ENCODE results near the gene CCDC3.
"Not testable (repeated sequence)": the region's sequence is repeated elsewhere in the genome, so short reads cannot be mapped to it uniquely, and the experiment has no call there.

GRCh38 chr10:12983568-12983967, 17.9 kb downstream of the CCDC3 start:
- TF ChIP-seq, protein P1, sequence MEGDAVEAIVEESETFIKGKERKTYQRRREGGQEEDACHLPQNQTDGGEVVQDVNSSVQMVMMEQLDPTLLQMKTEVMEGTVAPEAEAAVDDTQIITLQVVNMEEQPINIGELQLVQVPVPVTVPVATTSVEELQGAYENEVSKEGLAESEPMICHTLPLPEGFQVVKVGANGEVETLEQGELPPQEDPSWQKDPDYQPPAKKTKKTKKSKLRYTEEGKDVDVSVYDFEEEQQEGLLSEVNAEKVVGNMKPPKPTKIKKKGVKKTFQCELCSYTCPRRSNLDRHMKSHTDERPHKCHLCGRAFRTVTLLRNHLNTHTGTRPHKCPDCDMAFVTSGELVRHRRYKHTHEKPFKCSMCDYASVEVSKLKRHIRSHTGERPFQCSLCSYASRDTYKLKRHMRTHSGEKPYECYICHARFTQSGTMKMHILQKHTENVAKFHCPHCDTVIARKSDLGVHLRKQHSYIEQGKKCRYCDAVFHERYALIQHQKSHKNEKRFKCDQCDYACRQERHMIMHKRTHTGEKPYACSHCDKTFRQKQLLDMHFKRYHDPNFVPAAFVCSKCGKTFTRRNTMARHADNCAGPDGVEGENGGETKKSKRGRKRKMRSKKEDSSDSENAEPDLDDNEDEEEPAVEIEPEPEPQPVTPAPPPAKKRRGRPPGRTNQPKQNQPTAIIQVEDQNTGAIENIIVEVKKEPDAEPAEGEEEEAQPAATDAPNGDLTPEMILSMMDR (IDR thresholded peaks at IDR 0.05; ENCODE audit: insufficient read depth, low read length, poor library complexity, severe bottlenecking) = not testable (repeated sequence)
- TF ChIP-seq EZH2phosphoT487 (conservative IDR thresholded peaks at IDR 0.05; ENCODE audit: low read length) = not testable (repeated sequence)
